Activated B cell treated with CpG ODN at 0.5 μM for 24 hours (primary cell): ENCODE results near the gene FAM234B. TPM values are rescaled to one million over a fixed set of nuclear protein-coding genes. Genes with fewer than 3 reads are reported as not detected.

ENCODE experiments used
- ATAC-seq: fragments of 200-7000 bp; cut with Tn5 transposase; one replicate; pipeline ENCODE4 v1.10.0; 2021; ENCODE audit warnings: low read depth, mild to moderate bottlenecking, moderate library complexity
- CTCF ChIA-PET: fragments of 350-600 bp; sonication (Branson Sonifier 250); formaldehyde crosslinking; loops from one replicate; lab custom pipeline; 2021; ENCODE audit warnings: antibody characterized with exemption; lab: Charles Lee
- POLR2A ChIA-PET: fragments of 350-600 bp; sonication (Branson Sonifier 250); formaldehyde crosslinking; loops from one replicate; lab custom pipeline; 2021; ENCODE audit warnings: antibody characterized with exemption; lab: Charles Lee
- DNase-seq: peaks from one replicate; pipeline ENCODE4 v3.0.0; 2022
- H3K27ac Mint-ChIP-seq: one replicate; pipeline ENCODE4 v1.8.0; 2020; ENCODE audit warnings: mixed read lengths
- H3K27me3 Mint-ChIP-seq: one replicate; pipeline ENCODE4 v1.8.0; 2021; ENCODE audit warnings: mixed read lengths
- H3K36me3 Mint-ChIP-seq: one replicate; pipeline ENCODE4 v1.8.0; 2021; ENCODE audit warnings: low read depth, mixed read lengths
- H3K4me1 Mint-ChIP-seq: one replicate; pipeline ENCODE4 v1.8.0; 2021; ENCODE audit warnings: mixed read lengths
- H3K4me3 Mint-ChIP-seq: one replicate; pipeline ENCODE4 v1.8.0; 2020; ENCODE audit warnings: mild to moderate bottlenecking, mixed read lengths
- H3K9me3 Mint-ChIP-seq: one replicate; pipeline ENCODE4 v1.8.0; 2020; ENCODE audit warnings: mixed read lengths
- CTCF ChIP-seq: fragments of 200-600 bp; IDR thresholded peaks from one replicate; pipeline ENCODE4 v1.8.0; 2022; ENCODE audit warnings: antibody characterized with exemption, mild to moderate bottlenecking
- intact Hi-C: fragments of 100-400 bp; cut with micrococcal nuclease; formaldehyde crosslinking; loops from one replicate; pipeline ENCODE4 v1.15.1; 2024
- total RNA-seq: library from RNA; stranded (reverse); gene quantifications from 2 replicates; pipeline ENCODE4 v1.2.3, GENCODE V29; 2022

Gene FAM234B
- total RNA-seq, 1 donor from 2014 or later, result 6.3 TPM

GRCh38 chr12:13114251-13115052, 70.3 kb downstream of the FAM234B start:
- ATAC-seq, result no peak
- no peak for DNase-seq
- Mint-ChIP-seq H3K4me1 (no peaks in the 10 kb centered on the region), H3K27ac (no peak overlapping the region), H3K27me3 (peaks cover 20% of the 10 kb centered on the region), H3K36me3 (no peaks in the 10 kb centered on the region), H3K4me3 (no peak overlapping the region), H3K9me3 (no peaks in the 10 kb centered on the region)
- CTCF ChIA-PET, result no interaction called here
- intact Hi-C loops, result no loop called here
- POLR2A ChIA-PET, result no interaction called here
- no peak for TF ChIP-seq CTCF

GRCh38 chr12:13116259-13116658, 72.1 kb downstream of the FAM234B start:
- Mint-ChIP-seq H3K27ac (no peak overlapping the region), H3K27me3 (peaks cover 20% of the 10 kb centered on the region), H3K9me3 (no peaks in the 10 kb centered on the region), H3K36me3 (no peaks in the 10 kb centered on the region), H3K4me3 (no peak overlapping the region), H3K4me1 (no peaks in the 10 kb centered on the region)
- DNase-seq, result no peak
- no peak for ATAC-seq
- ChIA-PET CTCF (no interaction called here), POLR2A (no interaction called here)
- intact Hi-C loops, result no loop called here
- no peak for TF ChIP-seq CTCF

- Mint-ChIP-seq H3K4me1 (no peaks in the 10 kb centered on the region), H3K4me3 (no peak overlapping the region), H3K27ac (no peak overlapping the region), H3K9me3 (no peaks in the 10 kb centered on the region), H3K27me3 (peaks cover 18% of the 10 kb centered on the region), H3K36me3 (no peaks in the 10 kb centered on the region)
- ChIA-PET POLR2A (no interaction called here), CTCF (no interaction called here)
- TF ChIP-seq CTCF, result no peak
- DNase-seq, result no peak
- intact Hi-C loops, result no loop called here
- no peak for ATAC-seq
Measured at GRCh38 chr12:13117029-13117428, 72.8 kb downstream of the FAM234B start.

GRCh38 chr12:13119826-13120225, 75.6 kb downstream of the FAM234B start:
- TF ChIP-seq CTCF, result no peak
- H3K27ac Mint-ChIP-seq, result no peak overlapping the region
- ChIA-PET CTCF (interaction anchor here (1.3 kb wide), 1 partner anchor 204 kb away, joined by 3 read pairs; no protein-coding TSS in a partner anchor), POLR2A (no interaction called here)
- no peak for DNase-seq
- H3K27me3 Mint-ChIP-seq, result peaks cover 9% of the 10 kb centered on the region
- ATAC-seq, result no peak
- H3K9me3 Mint-ChIP-seq, result no peaks in the 10 kb centered on the region
- H3K4me3 Mint-ChIP-seq, result no peak overlapping the region
- H3K36me3 Mint-ChIP-seq, result no peaks in the 10 kb centered on the region
- intact Hi-C loops, result no loop called here
- no peaks in the 10 kb centered on the region for H3K4me1 Mint-ChIP-seq

- Mint-ChIP-seq H3K27ac (no peak overlapping the region), H3K4me1 (no peaks in the 10 kb centered on the region), H3K9me3 (no peaks in the 10 kb centered on the region), H3K27me3 (peaks cover 9% of the 10 kb centered on the region), H3K36me3 (no peaks in the 10 kb centered on the region), H3K4me3 (no peak overlapping the region)
- DNase-seq (no peak), ATAC-seq (no peak)
- intact Hi-C loops, result no loop called here
- TF ChIP-seq CTCF, result no peak
- CTCF ChIA-PET, result interaction anchor here (1.3 kb wide), 1 partner anchor 204 kb away, joined by 3 read pairs; no protein-coding TSS in a partner anchor
- POLR2A ChIA-PET, result no interaction called here
Measured at GRCh38 chr12:13120413-13120812, 76.2 kb downstream of the FAM234B start.
